ENCODE data around the gene XPR1.

The XPR1 gene

GRCh38 chr1:180631766-180632325 is at the start of gene XPR1:
XPR1 (plus strand) TSS chr1:180632022; CDS start chr1:180632202, 180 bp downstream.
- peak; percentile 50 for DNase-seq

- no peak for DNase-seq
Measured at GRCh38 chr1:180584869-180585268, 47.0 kb upstream of the XPR1 start.

- DNase-seq: no peak
Measured at GRCh38 chr1:180585994-180586359, 45.8 kb upstream of the XPR1 start.

GRCh38 chr1:180586671-180587155 is 45.1 kb upstream of the XPR1 start:
- no peak for DNase-seq

GRCh38 chr1:180588121-180588520 is 43.7 kb upstream of the XPR1 start:
- DNase-seq: no peak

GRCh38 chr1:180590889-180591288 is 40.9 kb upstream of the XPR1 start:
- no peak for DNase-seq

GRCh38 chr1:180593382-180593781 is 38.4 kb upstream of the XPR1 start:
- DNase-seq: no peak

- DNase-seq: no peak
Measured at GRCh38 chr1:180594723-180595122, 37.1 kb upstream of the XPR1 start.

GRCh38 chr1:180595966-180596365 is 35.9 kb upstream of the XPR1 start:
- no peak for DNase-seq

- no peak for DNase-seq
Measured at GRCh38 chr1:180597520-180597919, 34.3 kb upstream of the XPR1 start.

- no peak for DNase-seq
Measured at GRCh38 chr1:180598333-180598974, 33.4 kb upstream of the XPR1 start.

GRCh38 chr1:180600343-180600742 is 31.5 kb upstream of the XPR1 start:
- DNase-seq: no peak

GRCh38 chr1:180601512-180601911 is 30.3 kb upstream of the XPR1 start:
- no peak for DNase-seq

- DNase-seq: no peak
Measured at GRCh38 chr1:180603223-180603849, 28.5 kb upstream of the XPR1 start.

GRCh38 chr1:180603850-180604226 is 28.0 kb upstream of the XPR1 start:
- no peak for DNase-seq

- DNase-seq: no peak
Measured at GRCh38 chr1:180606155-180606554, 25.7 kb upstream of the XPR1 start.

GRCh38 chr1:180609643-180610555 is 21.9 kb upstream of the XPR1 start:
- DNase-seq: no peak

GRCh38 chr1:180610556-180611015 is 21.2 kb upstream of the XPR1 start:
- DNase-seq: no peak

GRCh38 chr1:180611016-180611930 is 20.5 kb upstream of the XPR1 start:
- DNase-seq: no peak

- no peak for DNase-seq
Measured at GRCh38 chr1:180612632-180613031, 19.2 kb upstream of the XPR1 start.

GRCh38 chr1:180614730-180615129 is 17.1 kb upstream of the XPR1 start:
- no peak for DNase-seq

All from cortex of kidney (tissue), 1 donor.